Karpas-422 (cell line): ENCODE results near the gene PARVG. TPM values are rescaled to one million over a fixed set of nuclear protein-coding genes. Genes with fewer than 3 reads are reported as not detected.
A peak's percentile ranks its signal among the peaks of the same experiment; 100 is the strongest.

ENCODE experiments used
- DNase-seq: peaks from one replicate; pipeline ENCODE4 v3.0.0-alpha.2; 2015
- H2AFZ ChIP-seq: fragments of 200-600 bp; sonication (generic); 2 replicates; pipeline ENCODE4 v1.6.1; 2014; ENCODE audit warnings: antibody characterized with exemption, low read length, mixed read lengths
- H3K27ac ChIP-seq: fragments of 200-600 bp; sonication (generic); 2 replicates; pipeline ENCODE4 v1.5.1; 2014; ENCODE audit warnings: mild to moderate bottlenecking, low read length, moderate library complexity
- H3K27me3 ChIP-seq: fragments of 200-600 bp; sonication (generic); 2 replicates; pipeline ENCODE4 v1.6.1; 2014; ENCODE audit warnings: low read length, mixed read lengths
- H3K36me3 ChIP-seq: fragments of 200-600 bp; sonication (generic); 2 replicates; pipeline ENCODE4 v1.6.1; 2014; ENCODE audit warnings: low read length, mixed read lengths; ENCODE audit not compliant: insufficient read depth
- H3K4me1 ChIP-seq: fragments of 200-600 bp; sonication (generic); 2 replicates; pipeline ENCODE4 v1.6.1; 2014; ENCODE audit warnings: mild to moderate bottlenecking, low read length, mixed read lengths
- H3K4me2 ChIP-seq: fragments of 200-600 bp; sonication (generic); 2 replicates; pipeline ENCODE4 v1.6.1; 2014; ENCODE audit warnings: low read length, low read depth, mild to moderate bottlenecking; ENCODE audit not compliant: poor library complexity, severe bottlenecking
- H3K4me3 ChIP-seq: fragments of 200-600 bp; sonication (generic); 2 replicates; pipeline ENCODE4 v1.5.1; 2014; ENCODE audit warnings: mild to moderate bottlenecking, antibody characterized with exemption, low read length, mixed read lengths
- H3K79me2 ChIP-seq: fragments of 200-600 bp; sonication (generic); 2 replicates; pipeline ENCODE4 v1.6.1; 2014; ENCODE audit warnings: mild to moderate bottlenecking, low read length, mixed read lengths
- H3K9ac ChIP-seq: fragments of 200-600 bp; sonication (generic); 2 replicates; pipeline ENCODE4 v1.6.0; 2014; ENCODE audit warnings: low read length
- H3K9me2 ChIP-seq: fragments of 200-600 bp; sonication (generic), shearing (Covaris generic); replicated peaks from 2 replicates; pipeline ENCODE4 v1.6.0; 2014; ENCODE audit warnings: mild to moderate bottlenecking, low read length, moderate library complexity; ENCODE audit not compliant: insufficient read depth
- H3K9me3 ChIP-seq: fragments of 300-700, 200-600 bp; sonication (generic); 2 replicates; pipeline ENCODE4 v1.6.1; 2014; ENCODE audit warnings: low read length, mixed read lengths
- H4K20me1 ChIP-seq: fragments of 200-600 bp; sonication (generic); 2 replicates; pipeline ENCODE4 v1.6.1; 2014; ENCODE audit warnings: mild to moderate bottlenecking, antibody characterized with exemption, low read length, low read depth; ENCODE audit not compliant: insufficient read depth
- total RNA-seq: library from RNA; depleted of rRNA; stranded (reverse); fragments of >200 nt; shearing (Covaris generic); gene quantifications from 2 replicates; pipeline ENCODE4 v1.2.3, GENCODE V29; 2014; ENCODE audit warnings: low replicate concordance; rRNA removed

The PARVG gene
- 6.3 and 6.7 TPM in 2 replicates for total RNA-seq

- H3K9ac ChIP-seq: peak within 1 kb of the TSS; percentile 38
- no peak within 1 kb of the TSS for H3K27ac ChIP-seq
- no peaks in the 10 kb centered on the region for H3K79me2 ChIP-seq
- no peaks in the 10 kb centered on the region for H3K9me2 ChIP-seq
- H3K9me3 ChIP-seq: no peaks in the 10 kb centered on the region
- H2AFZ ChIP-seq: no peak within 1 kb of the TSS
- no peak within 1 kb of the TSS for H3K4me3 ChIP-seq
- peaks cover 8% of the 10 kb centered on the region for H3K4me1 ChIP-seq
- H3K27me3 ChIP-seq: 0 out of 2 replicates have a peak, but pooled peaks cover 3% of the 10 kb centered on the region
- no peaks in the 10 kb centered on the region for H3K36me3 ChIP-seq
- H4K20me1 ChIP-seq: no peaks in the 10 kb centered on the region
- H3K4me2 ChIP-seq: peak within 1 kb of the TSS; percentile 41
- DNase-seq: peak; percentile 70
These were observed at the start of gene PARVG for GRCh38 chr22:44180706-44181032. TSS of gene PARVG (plus strand) at chr22:44180925. CDS start at chr22:44183330, 2,405 bp downstream.

GRCh38 chr22:44131412-44131811 is 49.3 kb upstream of the PARVG start:
- Histone ChIP-seq H3K27ac (no peak overlapping the region), H3K27me3 (peaks cover 3% of the 10 kb centered on the region; the same call in 1 of the 2 replicates), H2AFZ (no peak overlapping the region), H3K4me3 (no peak overlapping the region), H3K4me2 (no peak overlapping the region), H4K20me1 (no peaks in the 10 kb centered on the region), H3K79me2 (no peaks in the 10 kb centered on the region), H3K4me1 (no peaks in the 10 kb centered on the region), H3K36me3 (no peaks in the 10 kb centered on the region), H3K9me3 (peaks cover 7% of the 10 kb centered on the region; the same call in 1 of the 2 replicates), H3K9me2 (no peaks in the 10 kb centered on the region), H3K9ac (no peak overlapping the region)
- DNase-seq: no peak

- Histone ChIP-seq H3K4me2 (no peak overlapping the region), H3K27ac (no peak overlapping the region), H4K20me1 (no peaks in the 10 kb centered on the region), H3K9ac (no peak overlapping the region), H2AFZ (no peak overlapping the region), H3K9me3 (peaks cover 7% of the 10 kb centered on the region), H3K79me2 (no peaks in the 10 kb centered on the region), H3K27me3 (no peaks in the 10 kb centered on the region), H3K4me1 (no peaks in the 10 kb centered on the region), H3K36me3 (no peaks in the 10 kb centered on the region; the same call in 1 of the 2 replicates), H3K4me3 (no peak overlapping the region), H3K9me2 (no peaks in the 10 kb centered on the region)
- DNase-seq: no peak
These were observed 48.6 kb upstream of the PARVG start for GRCh38 chr22:44131989-44132685.

- Histone ChIP-seq H3K9me2 (no peaks in the 10 kb centered on the region), H3K9ac (no peak overlapping the region), H3K79me2 (no peaks in the 10 kb centered on the region), H3K27me3 (no peaks in the 10 kb centered on the region), H4K20me1 (no peaks in the 10 kb centered on the region), H3K9me3 (peaks cover 13% of the 10 kb centered on the region), H3K4me2 (no peak overlapping the region), H2AFZ (no peak overlapping the region), H3K4me3 (no peak overlapping the region), H3K4me1 (no peaks in the 10 kb centered on the region), H3K27ac (no peak overlapping the region), H3K36me3 (no peaks in the 10 kb centered on the region; the same call in 1 of the 2 replicates)
- DNase-seq: no peak
These were observed 48.0 kb upstream of the PARVG start for GRCh38 chr22:44132724-44133123.

GRCh38 chr22:44133161-44133560 is 47.6 kb upstream of the PARVG start:
- no peaks in the 10 kb centered on the region for H3K27me3 ChIP-seq
- no peak for DNase-seq
- H3K9me2 ChIP-seq: no peaks in the 10 kb centered on the region
- H3K79me2 ChIP-seq: no peaks in the 10 kb centered on the region
- no peaks in the 10 kb centered on the region for H3K4me1 ChIP-seq
- H3K9me3 ChIP-seq: peaks cover 18% of the 10 kb centered on the region
- H4K20me1 ChIP-seq: no peaks in the 10 kb centered on the region
- H3K36me3 ChIP-seq: no peaks in the 10 kb centered on the region; the same call in 1 of the 2 replicates
- no peak overlapping the region for H3K27ac ChIP-seq
- no peak overlapping the region for H2AFZ ChIP-seq
- H3K4me2 ChIP-seq: no peak overlapping the region
- no peak overlapping the region for H3K4me3 ChIP-seq
- no peak overlapping the region for H3K9ac ChIP-seq

GRCh38 chr22:44133901-44134571 is 46.7 kb upstream of the PARVG start:
- Histone ChIP-seq H3K27me3 (no peaks in the 10 kb centered on the region), H2AFZ (no peak overlapping the region), H3K9me3 (peaks cover 18% of the 10 kb centered on the region), H3K4me3 (no peak overlapping the region), H3K36me3 (no peaks in the 10 kb centered on the region; the same call in 1 of the 2 replicates), H4K20me1 (no peaks in the 10 kb centered on the region), H3K9ac (no peak overlapping the region), H3K27ac (no peak overlapping the region), H3K9me2 (no peaks in the 10 kb centered on the region), H3K4me1 (no peaks in the 10 kb centered on the region), H3K4me2 (no peak overlapping the region), H3K79me2 (no peaks in the 10 kb centered on the region)
- DNase-seq: no peak

DNA sequence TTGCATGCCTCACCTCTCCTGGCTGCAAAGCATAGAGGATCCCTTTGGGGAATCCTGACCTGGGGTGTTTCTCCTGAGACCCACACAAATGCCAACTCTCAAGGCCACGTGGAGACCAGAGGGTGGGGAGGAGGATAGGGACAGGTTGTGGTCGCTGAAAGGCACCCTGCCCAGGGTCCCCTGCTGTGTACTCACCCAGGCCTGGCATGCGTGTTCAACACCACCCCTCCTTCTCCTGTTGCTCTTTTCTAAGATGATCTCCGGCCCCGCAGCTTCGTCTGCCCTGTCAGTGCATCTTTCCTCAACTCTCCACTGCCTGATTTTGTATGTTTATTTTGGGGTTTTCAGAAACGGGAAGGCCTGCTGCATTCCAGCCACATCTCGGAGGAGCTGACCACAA is 44.6 kb upstream of the PARVG start:
- no peaks in the 10 kb centered on the region for H3K9me2 ChIP-seq
- H3K4me1 ChIP-seq: no peaks in the 10 kb centered on the region

GRCh38 chr22:44136786-44137185 is 43.9 kb upstream of the PARVG start:
- Histone ChIP-seq H2AFZ (no peak overlapping the region), H3K27ac (no peak overlapping the region), H3K9me2 (no peaks in the 10 kb centered on the region), H3K9ac (no peak overlapping the region), H3K9me3 (peaks cover 18% of the 10 kb centered on the region), H3K4me1 (no peaks in the 10 kb centered on the region), H4K20me1 (no peaks in the 10 kb centered on the region), H3K36me3 (no peaks in the 10 kb centered on the region; the same call in 1 of the 2 replicates), H3K79me2 (no peaks in the 10 kb centered on the region), H3K4me3 (no peak overlapping the region), H3K27me3 (no peaks in the 10 kb centered on the region), H3K4me2 (no peak overlapping the region)
- DNase-seq: no peak

More for the DNA sequence above, 44.6 kb upstream of the PARVG start:
- H3K4me3 ChIP-seq: no peak overlapping the region
- H3K4me2 ChIP-seq: no peak overlapping the region
- no peaks in the 10 kb centered on the region for H3K27me3 ChIP-seq
- no peaks in the 10 kb centered on the region for H3K79me2 ChIP-seq
- no peak overlapping the region for H3K27ac ChIP-seq
- H2AFZ ChIP-seq: no peak overlapping the region
- H4K20me1 ChIP-seq: no peaks in the 10 kb centered on the region
- H3K36me3 ChIP-seq: no peaks in the 10 kb centered on the region; the same call in 1 of the 2 replicates
- peaks cover 18% of the 10 kb centered on the region for H3K9me3 ChIP-seq
- DNase-seq: no peak
- no peak overlapping the region for H3K9ac ChIP-seq
